ENCODE measurements around the gene KANSL1.

The KANSL1 gene

GRCh38 chr17:46009681-46010596 is 183.3 kb downstream of the KANSL1 start:
- TF ChIP-seq MAX (IDR thresholded peaks at IDR 0.05) (no peak), YY1 (IDR thresholded peaks at IDR 0.05; ENCODE audit: low read depth) (no peak), NFIC (IDR thresholded peaks at IDR 0.05) (no peak), FOXM1 (IDR thresholded peaks at IDR 0.05; ENCODE audit: borderline replicate concordance, low read depth) (no peak), ZBTB7A (IDR thresholded peaks at IDR 0.05; ENCODE audit: low read depth) (no peak), CEBPB (IDR thresholded peaks at IDR 0.05) (no peak), EP300 (IDR thresholded peaks at IDR 0.05; ENCODE audit: borderline replicate concordance) (no peak), RAD21 (IDR thresholded peaks at IDR 0.05; ENCODE audit: low read depth) (no peak), TCF12 (IDR thresholded peaks at IDR 0.05; ENCODE audit: low read depth) (no peak), EGR1 (IDR thresholded peaks at IDR 0.05) (no peak)

DNA sequence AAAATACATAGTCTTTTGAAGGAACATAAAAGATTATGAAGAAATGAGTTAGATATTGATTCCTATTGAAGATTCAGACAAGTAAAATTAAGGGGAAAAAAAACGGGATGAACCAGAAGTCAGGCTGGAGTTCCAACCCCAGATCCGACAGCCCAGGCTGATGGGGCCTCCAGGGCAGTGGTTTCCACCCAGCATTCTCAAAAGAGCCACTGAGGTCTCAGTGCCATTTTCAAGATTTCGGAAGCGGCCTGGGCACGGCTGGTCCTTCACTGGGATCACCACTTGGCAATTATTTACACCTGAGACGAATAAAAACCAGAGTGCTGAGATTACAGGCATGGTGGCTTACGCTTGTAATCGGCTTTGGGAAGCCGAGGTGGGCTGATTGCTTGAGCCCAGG is 184.6 kb downstream of the KANSL1 start:
- no peak for TF ChIP-seq CREB1 (IDR thresholded peaks at IDR 0.05; ENCODE audit: low read depth)
- no peak for TF ChIP-seq TCF12 (IDR thresholded peaks at IDR 0.05; ENCODE audit: low read depth)
- no peak for TF ChIP-seq RAD21 (IDR thresholded peaks at IDR 0.05; ENCODE audit: low read depth)
- no peak for TF ChIP-seq NFIC (IDR thresholded peaks at IDR 0.05)
- TF ChIP-seq FOXM1 (IDR thresholded peaks at IDR 0.05; ENCODE audit: borderline replicate concordance, low read depth): no peak
- no peak for TF ChIP-seq ZBTB7A (IDR thresholded peaks at IDR 0.05; ENCODE audit: low read depth)
- no peak for TF ChIP-seq EP300 (IDR thresholded peaks at IDR 0.05; ENCODE audit: borderline replicate concordance)
- TF ChIP-seq, protein P1, sequence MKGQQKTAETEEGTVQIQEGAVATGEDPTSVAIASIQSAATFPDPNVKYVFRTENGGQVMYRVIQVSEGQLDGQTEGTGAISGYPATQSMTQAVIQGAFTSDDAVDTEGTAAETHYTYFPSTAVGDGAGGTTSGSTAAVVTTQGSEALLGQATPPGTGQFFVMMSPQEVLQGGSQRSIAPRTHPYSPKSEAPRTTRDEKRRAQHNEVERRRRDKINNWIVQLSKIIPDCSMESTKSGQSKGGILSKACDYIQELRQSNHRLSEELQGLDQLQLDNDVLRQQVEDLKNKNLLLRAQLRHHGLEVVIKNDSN (IDR thresholded peaks at IDR 0.05): no peak
- no peak for TF ChIP-seq REST (IDR thresholded peaks at IDR 0.05; ENCODE audit: low read depth)
- TF ChIP-seq TAF1 (IDR thresholded peaks at IDR 0.05; ENCODE audit: low read depth): no peak
- no peak for TF ChIP-seq EGR1 (IDR thresholded peaks at IDR 0.05)
- no peak for TF ChIP-seq MAX (IDR thresholded peaks at IDR 0.05)
- no peak for TF ChIP-seq CEBPB (IDR thresholded peaks at IDR 0.05)
- no peak for TF ChIP-seq YY1 (IDR thresholded peaks at IDR 0.05; ENCODE audit: low read depth)
- no peak for TF ChIP-seq TEAD4 (IDR thresholded peaks at IDR 0.05)

- TF ChIP-seq CREB1 (IDR thresholded peaks at IDR 0.05; ENCODE audit: low read depth): no peak
- no peak for TF ChIP-seq TAF1 (IDR thresholded peaks at IDR 0.05; ENCODE audit: low read depth)
- TF ChIP-seq, protein P1 (IDR thresholded peaks at IDR 0.05): no peak
- TF ChIP-seq ZBTB7A (IDR thresholded peaks at IDR 0.05; ENCODE audit: low read depth): no peak
- TF ChIP-seq RAD21 (IDR thresholded peaks at IDR 0.05; ENCODE audit: low read depth): no peak
These were observed 185.7 kb downstream of the KANSL1 start for GRCh38 chr17:46007461-46007965.

- TF ChIP-seq NFIC (IDR thresholded peaks at IDR 0.05) (peak; percentile 64), CEBPB (IDR thresholded peaks at IDR 0.05) (no peak)
These were observed 189.1 kb downstream of the KANSL1 start for GRCh38 chr17:46003907-46004748.

DNA sequence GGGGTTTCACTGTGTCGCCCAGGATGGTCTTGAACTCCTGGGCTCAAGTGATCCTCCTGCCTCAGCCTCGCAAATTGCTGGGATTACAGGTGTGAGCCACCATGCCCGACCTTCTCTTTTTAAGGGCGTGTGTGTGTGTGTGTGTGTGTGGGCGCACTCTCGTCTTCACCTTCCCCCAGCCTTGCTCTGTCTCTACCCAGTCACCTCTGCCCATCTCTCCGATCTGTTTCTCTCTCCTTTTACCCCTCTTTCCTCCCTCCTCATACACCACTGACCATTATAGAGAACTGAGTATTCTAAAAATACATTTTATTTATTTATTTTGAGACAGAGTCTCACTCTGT is 190.3 kb downstream of the KANSL1 start:
- TF ChIP-seq EP300 (IDR thresholded peaks at IDR 0.05; ENCODE audit: borderline replicate concordance) (no peak), TEAD4 (IDR thresholded peaks at IDR 0.05) (no peak), NFIC (IDR thresholded peaks at IDR 0.05) (no peak), REST (IDR thresholded peaks at IDR 0.05; ENCODE audit: low read depth) (no peak), FOXM1 (IDR thresholded peaks at IDR 0.05; ENCODE audit: borderline replicate concordance, low read depth) (no peak), TAF1 (IDR thresholded peaks at IDR 0.05; ENCODE audit: low read depth) (no peak), EGR1 (IDR thresholded peaks at IDR 0.05) (no peak), CREB1 (IDR thresholded peaks at IDR 0.05; ENCODE audit: low read depth) (no peak), YY1 (IDR thresholded peaks at IDR 0.05; ENCODE audit: low read depth) (no peak), CEBPB (IDR thresholded peaks at IDR 0.05) (no peak), RAD21 (IDR thresholded peaks at IDR 0.05; ENCODE audit: low read depth) (no peak), MAX (IDR thresholded peaks at IDR 0.05) (no peak), ZBTB7A (IDR thresholded peaks at IDR 0.05; ENCODE audit: low read depth) (no peak), TCF12 (IDR thresholded peaks at IDR 0.05; ENCODE audit: low read depth) (no peak)
- TF ChIP-seq, protein P1 (IDR thresholded peaks at IDR 0.05): no peak
